ENCODE data around the gene ADGRA1.
"Not testable (repeated sequence)": the region's sequence is repeated elsewhere in the genome, so short reads cannot be mapped to it uniquely, and the experiment has no call there.

ADGRA1 gene

DNA sequence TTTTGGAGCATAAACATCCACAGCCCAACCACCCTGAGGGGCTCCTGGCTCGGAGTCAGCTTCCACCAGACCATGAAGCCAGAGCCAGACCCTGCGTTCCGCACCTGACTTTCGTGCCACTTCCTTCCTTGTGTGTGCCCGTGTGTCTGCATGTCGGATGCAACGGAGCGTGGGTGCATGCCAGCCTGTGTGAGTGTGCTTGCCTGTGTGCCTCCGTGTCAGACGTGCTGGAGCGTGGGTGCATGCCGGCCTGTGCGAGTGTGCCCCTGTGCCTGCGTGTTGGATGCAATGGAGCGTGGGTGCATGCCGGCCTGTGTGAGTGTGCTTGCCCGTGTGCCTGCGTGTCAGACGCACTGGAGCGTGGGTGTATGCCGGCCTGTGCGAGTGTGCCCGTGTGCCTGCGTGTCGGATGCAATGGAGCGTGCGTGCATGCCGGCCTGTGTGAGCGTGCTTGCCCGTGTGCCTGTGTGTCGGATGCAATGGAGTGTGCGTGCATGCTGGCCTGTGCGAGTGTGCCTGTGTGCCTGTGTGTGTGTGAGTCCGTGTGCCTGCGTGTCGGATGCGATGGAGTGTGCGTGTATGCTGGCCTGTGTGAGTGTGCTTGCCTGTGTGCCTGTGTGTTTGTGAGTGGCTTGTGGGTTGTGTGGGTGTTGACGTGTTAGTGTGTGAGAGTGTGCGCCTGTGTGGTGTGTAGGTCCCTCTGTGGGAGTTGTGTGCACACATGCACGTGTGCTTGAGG lies 44.2 kb downstream of the ADGRA1 start:
- no peak for DNase-seq (ENCODE audit: extremely low read depth, low read depth)
- TF ChIP-seq, protein P1, sequence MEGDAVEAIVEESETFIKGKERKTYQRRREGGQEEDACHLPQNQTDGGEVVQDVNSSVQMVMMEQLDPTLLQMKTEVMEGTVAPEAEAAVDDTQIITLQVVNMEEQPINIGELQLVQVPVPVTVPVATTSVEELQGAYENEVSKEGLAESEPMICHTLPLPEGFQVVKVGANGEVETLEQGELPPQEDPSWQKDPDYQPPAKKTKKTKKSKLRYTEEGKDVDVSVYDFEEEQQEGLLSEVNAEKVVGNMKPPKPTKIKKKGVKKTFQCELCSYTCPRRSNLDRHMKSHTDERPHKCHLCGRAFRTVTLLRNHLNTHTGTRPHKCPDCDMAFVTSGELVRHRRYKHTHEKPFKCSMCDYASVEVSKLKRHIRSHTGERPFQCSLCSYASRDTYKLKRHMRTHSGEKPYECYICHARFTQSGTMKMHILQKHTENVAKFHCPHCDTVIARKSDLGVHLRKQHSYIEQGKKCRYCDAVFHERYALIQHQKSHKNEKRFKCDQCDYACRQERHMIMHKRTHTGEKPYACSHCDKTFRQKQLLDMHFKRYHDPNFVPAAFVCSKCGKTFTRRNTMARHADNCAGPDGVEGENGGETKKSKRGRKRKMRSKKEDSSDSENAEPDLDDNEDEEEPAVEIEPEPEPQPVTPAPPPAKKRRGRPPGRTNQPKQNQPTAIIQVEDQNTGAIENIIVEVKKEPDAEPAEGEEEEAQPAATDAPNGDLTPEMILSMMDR (IDR thresholded peaks at IDR 0.05; ENCODE audit: low read depth, low read length): no peak

DNA sequence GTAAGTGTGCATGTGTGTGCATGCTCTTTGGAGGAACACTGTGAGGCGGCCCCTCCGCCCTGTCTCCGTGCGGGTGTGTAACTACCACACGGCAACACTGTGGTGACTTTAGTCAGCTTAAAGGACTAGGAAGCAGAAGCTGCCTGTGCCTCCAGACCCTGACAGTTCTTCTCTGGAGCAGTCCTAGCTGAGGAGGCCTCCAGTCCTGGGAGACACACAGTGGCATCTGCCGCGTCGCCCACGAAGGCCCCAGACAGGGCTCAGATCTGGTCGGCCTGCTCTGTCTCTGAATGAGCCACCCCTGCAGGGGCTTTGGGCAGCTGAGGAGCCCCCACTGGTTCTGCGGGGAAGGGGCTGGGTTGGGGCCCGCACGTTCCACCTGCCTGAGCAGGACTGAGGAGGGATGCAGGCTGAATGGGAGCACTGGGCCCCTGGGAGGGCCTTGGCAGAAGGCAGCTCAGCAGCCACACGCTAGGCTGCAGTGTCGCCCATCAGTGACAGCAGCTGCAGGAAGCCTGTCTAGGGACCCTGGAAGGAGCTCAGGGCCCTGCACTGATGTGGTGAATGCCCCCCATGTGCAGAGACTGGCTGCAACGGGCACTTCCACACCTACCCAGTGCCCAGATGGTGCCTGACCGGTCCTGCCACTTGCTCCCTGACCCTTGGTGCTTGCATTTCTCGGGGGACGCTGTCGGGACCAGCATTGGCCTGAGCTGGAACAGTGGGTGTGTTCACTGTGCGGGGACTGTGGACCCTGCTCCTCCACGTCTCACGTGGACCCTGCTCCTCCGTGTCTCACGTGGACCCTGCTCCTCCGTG lies 45.0 kb downstream of the ADGRA1 start:
- TF ChIP-seq, protein P1 (IDR thresholded peaks at IDR 0.05; ENCODE audit: low read depth, low read length): no peak
- DNase-seq (ENCODE audit: extremely low read depth, low read depth): no peak

DNA sequence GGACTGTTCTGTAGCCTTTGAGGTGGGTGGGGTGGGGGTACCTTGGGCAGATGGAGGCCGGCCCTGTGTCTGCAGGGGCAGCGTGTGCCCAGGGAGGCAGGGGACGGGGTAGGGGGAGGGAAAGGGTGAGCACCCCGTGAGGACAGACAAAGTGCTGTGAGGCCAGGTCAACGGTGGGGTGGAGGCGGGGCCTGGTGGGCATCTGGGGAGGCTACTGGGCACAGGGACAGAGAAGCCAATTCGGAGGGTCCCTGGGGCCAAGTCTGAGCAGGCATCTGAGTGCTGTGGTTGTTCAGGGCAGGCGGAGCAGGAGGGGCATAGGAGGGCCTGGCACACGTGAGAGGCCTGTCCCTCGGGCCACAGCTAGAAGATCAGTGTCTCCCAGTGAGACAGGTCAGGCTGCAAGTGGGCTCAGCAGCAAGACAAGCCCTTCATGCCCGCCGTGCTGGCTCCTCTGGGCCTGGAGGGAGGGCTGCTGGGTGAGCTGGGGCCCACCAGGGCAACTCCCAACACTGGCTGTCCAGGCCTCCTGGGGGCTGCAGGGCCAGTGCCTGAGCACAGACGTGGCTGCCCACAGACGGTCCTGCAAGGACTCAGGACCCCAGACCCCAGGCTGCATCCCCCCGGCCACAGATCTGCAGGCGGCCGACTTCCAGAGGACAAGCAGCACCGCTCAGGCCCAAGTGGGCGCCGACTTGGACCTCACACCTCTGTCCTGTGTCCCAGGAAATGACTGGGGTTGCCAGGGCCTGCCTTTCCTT lies 45.9 kb downstream of the ADGRA1 start:
- TF ChIP-seq, protein P1 (IDR thresholded peaks at IDR 0.05; ENCODE audit: low read depth, low read length): no peak
- DNase-seq (ENCODE audit: extremely low read depth, low read depth): no peak

DNA sequence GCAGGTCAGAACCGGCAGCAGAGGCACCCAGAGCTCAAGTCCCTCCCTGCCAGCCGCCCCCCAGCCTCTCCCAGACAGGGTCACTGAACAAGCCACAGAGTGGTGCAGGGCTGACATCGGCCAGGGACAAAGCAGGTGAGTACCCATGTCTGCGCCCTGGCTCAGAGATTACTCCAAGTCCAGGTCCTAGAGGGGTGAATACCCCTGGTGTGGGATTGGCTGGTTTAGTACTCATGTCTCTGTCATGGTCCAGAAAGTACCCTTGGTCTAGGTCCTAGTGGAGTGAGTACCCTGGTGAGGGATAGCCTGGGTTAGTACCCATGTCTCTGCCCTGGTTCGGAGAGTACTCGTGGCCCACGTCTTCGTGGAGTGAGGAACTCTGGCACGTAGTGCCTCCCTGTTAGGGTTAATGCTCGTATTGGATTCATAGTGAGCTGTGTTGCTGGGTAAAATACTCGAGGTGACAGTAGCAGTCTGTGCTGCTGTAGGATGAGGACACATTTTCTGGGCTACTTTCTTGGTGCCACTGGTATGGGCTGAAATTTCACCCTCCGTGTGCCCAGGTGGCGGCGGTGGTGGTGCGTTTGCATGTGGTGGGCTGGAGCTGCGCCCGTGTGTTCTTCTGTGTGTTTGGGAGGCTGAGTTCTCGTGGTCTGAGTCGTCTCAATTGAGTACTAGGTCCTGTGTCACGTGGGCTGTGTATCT lies 46.8 kb downstream of the ADGRA1 start:
- TF ChIP-seq, protein P1 (IDR thresholded peaks at IDR 0.05; ENCODE audit: low read depth, low read length): no peak
- DNase-seq (ENCODE audit: extremely low read depth, low read depth): no peak

DNA sequence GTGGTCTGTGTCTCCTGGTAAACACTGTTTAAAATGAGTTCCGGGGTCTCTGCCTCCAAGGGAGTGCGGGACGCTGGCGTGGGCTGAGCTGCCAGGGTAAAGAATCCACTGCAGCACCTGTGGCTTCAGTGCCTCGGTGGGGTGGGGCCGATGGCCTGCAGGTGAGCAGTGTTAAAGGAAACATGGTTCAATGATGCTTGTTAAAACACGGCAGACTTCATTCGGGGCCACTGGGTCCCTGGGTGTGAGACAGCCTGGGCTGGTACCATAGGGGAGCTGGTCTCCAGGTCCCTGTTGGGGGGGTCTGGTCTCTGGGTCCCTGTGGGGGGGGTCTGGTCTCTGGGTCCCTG lies 47.4 kb downstream of the ADGRA1 start:
- DNase-seq (ENCODE audit: extremely low read depth, low read depth): no peak
- TF ChIP-seq, protein P1 (IDR thresholded peaks at IDR 0.05; ENCODE audit: low read depth, low read length): no peak

DNA sequence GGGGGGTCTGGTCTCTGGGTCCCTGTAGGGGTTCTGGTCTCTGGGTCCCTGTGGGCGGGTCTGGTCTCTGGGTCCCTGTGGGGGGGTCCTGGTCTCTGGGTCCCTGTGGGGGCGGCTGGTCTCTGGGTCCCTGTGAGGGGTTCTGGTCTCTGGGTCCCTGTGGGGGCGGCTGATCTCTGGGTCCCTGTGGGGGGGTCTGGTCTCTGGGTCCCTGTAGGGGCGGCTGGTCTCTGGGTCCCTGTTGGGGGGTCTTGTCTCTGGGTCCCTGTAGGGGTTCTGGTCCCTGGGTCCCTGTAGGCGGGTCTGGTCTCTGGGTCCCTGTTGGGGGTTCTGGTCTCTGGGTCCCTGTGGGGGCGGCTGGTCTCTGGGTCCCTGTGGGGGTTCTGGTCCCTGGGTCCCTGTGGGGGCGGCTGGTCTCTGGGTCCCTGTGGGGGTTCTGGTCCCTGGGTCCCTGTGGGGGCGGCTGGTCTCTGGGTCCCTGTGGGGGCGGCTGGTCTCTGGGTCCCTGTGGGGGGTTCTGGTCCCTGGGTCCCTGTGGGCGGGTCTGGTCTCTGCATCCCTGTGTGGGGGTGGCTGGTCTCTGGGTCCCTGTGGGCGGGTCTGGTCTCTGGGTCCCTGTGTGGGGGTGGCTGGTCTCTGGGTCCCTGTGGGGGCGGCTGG lies 49.9 kb downstream of the ADGRA1 start:
- not testable (repeated sequence) for DNase-seq (ENCODE audit: extremely low read depth, low read depth)

DNA sequence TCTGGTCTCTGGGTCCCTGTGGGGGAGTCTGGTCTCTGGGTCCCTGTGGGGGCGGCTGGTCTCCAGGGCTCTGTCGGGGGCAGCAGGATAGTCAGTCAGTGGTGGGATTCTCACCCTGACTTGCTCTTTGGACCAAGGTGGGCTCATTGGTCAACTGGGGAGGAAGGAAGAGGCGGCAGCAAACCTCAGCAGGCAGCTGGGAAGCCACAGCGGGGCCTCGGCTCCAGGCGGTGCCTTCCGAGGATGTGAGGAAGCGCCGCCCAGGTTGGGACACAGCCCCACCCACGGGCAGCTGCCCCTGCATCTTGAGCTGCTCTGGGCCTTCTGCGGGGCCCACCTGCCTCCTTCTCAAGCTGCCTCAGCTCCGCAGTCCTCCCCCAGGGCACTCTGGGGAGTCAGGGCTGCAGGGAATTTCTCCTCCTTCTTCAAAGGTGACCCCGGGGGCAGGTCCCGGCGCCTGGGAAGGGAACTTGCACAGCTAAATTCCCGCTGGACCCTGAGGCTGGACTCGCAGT lies 51.9 kb downstream of the ADGRA1 start:
- TF ChIP-seq, protein P1 (IDR thresholded peaks at IDR 0.05; ENCODE audit: low read depth, low read length): no peak
- DNase-seq (ENCODE audit: extremely low read depth, low read depth): no peak
